HG02759 (cell line): ENCODE results near the gene EPO.
"Not testable (repeated sequence)": the region's sequence is repeated elsewhere in the genome, so short reads cannot be mapped to it uniquely, and the experiment has no call there.

ENCODE experiments used
- ATAC-seq: cut with Tn5 transposase; IDR thresholded peaks from one replicate; pipeline ENCODE4 v1.9.1; 2021; ENCODE audit warnings: mild to moderate bottlenecking, moderate library complexity; ENCODE audit not compliant: unreplicated experiment

EPO gene

GRCh38 chr7:100731937-100732636 lies 11.8 kb downstream of the EPO start:
- ATAC-seq: no peak

- no peak for ATAC-seq
Observed at GRCh38 chr7:100735730-100736129, 15.5 kb downstream of the EPO start.

- ATAC-seq: no peak
Observed at GRCh38 chr7:100736671-100737070, 16.4 kb downstream of the EPO start.

- ATAC-seq: no peak
Observed at GRCh38 chr7:100739934-100740333, 19.7 kb downstream of the EPO start.

GRCh38 chr7:100744605-100745004 lies 24.3 kb downstream of the EPO start:
- ATAC-seq: no peak

GRCh38 chr7:100745184-100745583 lies 24.9 kb downstream of the EPO start:
- no peak for ATAC-seq

- no peak for ATAC-seq
Observed at GRCh38 chr7:100752994-100753393, 32.7 kb downstream of the EPO start.

GRCh38 chr7:100753750-100754149 lies 33.5 kb downstream of the EPO start:
- no peak for ATAC-seq

- no peak for ATAC-seq
Observed at GRCh38 chr7:100759357-100760171, 39.3 kb downstream of the EPO start.

- not testable (repeated sequence) for ATAC-seq
Observed at GRCh38 chr7:100762841-100763240, 42.6 kb downstream of the EPO start.

GRCh38 chr7:100763556-100764140 lies 43.4 kb downstream of the EPO start:
- ATAC-seq: no peak

- no peak for ATAC-seq
Observed at GRCh38 chr7:100764841-100765240, 44.6 kb downstream of the EPO start.

GRCh38 chr7:100765250-100765649 lies 45.0 kb downstream of the EPO start:
- no peak for ATAC-seq

GRCh38 chr7:100768784-100769183 lies 48.5 kb downstream of the EPO start:
- no peak for ATAC-seq
